Measurements from ENCODE around the gene SERPINB1.

Gene SERPINB1

DNA sequence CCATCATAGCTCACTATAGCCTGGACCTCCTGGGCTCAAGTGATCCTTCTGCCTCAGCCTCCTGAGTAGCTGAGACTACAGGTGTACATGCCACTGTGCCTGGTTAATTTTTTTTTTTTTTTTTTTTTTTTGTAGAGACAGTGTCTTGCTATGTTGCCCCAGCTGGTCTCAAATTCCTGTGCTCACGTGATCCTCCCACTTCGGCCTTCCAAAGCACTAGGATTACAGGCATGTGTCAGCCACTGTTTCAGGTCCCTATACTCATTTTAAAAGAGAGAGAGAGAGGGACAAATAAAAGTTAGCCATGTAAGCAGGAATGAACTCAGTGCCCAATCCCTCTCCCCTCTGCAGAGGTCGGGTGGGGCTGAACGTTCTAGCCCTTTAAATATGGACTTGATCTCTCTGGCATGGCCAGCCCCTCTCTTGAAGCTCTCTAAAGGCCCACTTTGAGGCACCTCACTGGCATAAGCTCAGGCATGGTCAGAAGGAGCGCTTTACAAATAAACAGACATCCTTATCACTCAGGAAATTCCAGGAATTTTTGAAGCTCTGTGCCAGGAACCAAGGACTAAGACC is 9.0 kb upstream of the SERPINB1 start:
- no peak for DNase-seq

- no peak for DNase-seq
Measured at GRCh38 chr6:2848851-2849250, 7.2 kb upstream of the SERPINB1 start.

DNA sequence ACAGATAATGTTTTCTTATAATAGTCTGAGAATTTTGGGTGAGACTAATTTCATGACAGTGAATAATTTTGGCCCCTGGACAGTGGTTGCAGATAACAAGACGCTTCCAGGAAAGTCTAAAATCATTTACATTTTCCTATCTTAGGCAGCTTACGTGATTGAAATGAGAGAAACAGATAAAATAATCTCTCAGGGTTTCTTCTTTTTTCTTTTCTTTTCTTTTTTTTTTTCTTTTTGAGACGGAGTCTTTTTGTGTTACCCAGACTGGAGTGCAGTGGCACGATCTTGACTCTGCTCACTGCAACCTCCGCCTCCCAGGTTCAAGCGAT is 4.2 kb upstream of the SERPINB1 start:
- no peak for DNase-seq

- DNase-seq, result no peak
Measured at GRCh38 chr6:2844008-2844407, 2.3 kb upstream of the SERPINB1 start.

DNA sequence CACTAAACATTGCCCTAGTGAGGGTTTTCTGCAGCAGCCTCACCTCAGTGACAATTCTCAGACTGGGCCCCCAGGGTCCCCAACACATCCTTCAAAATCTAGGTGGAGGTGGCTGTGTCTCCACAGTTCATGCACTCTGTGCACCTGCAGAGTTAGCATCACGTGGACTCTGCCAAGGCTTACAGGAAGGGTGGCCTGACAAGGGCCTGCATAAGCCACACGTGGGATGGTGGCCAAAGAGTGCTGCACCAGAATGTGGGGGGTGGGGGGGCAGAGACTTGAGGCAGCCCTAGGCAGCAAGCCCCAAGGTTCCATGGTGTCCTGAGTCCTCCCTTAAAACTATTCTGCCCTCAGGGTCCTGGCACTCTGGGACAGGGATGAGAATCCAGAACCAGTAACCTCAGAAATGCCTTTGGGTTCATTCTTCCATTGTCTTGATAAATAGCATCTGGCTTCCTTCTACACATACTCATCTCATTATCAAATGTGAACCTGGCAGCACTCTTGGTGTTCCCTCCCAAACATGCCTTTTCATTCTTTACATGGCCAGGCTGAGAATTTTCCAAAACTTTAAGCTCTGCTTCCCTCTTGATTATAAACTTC is 1.6 kb upstream of the SERPINB1 start:
- no peak for DNase-seq

DNA sequence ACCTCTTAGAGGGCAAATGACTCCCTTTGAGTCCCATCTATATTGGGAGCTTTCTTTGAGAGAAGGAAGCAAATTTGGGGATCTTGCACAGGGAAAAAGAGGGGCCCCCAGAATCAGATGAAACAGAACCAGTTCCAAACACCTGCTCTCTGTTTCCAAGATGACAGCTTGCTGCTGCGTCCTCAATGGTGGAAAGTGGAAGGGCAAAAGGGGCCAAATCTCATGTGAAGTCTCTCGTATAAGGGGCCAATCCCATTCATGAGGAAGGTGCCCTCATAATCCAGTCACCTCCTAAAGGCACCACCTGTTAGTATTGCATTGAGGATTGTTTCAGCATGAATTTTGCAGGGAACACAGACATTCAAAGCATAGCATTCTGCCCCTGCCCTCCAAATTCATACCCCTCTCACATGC is 483 bp upstream of the SERPINB1 start:
- no peak for DNase-seq

- DNase-seq, result no peak
Measured at GRCh38 chr6:2840749-2841061, 958 bp downstream of the SERPINB1 start.

DNA sequence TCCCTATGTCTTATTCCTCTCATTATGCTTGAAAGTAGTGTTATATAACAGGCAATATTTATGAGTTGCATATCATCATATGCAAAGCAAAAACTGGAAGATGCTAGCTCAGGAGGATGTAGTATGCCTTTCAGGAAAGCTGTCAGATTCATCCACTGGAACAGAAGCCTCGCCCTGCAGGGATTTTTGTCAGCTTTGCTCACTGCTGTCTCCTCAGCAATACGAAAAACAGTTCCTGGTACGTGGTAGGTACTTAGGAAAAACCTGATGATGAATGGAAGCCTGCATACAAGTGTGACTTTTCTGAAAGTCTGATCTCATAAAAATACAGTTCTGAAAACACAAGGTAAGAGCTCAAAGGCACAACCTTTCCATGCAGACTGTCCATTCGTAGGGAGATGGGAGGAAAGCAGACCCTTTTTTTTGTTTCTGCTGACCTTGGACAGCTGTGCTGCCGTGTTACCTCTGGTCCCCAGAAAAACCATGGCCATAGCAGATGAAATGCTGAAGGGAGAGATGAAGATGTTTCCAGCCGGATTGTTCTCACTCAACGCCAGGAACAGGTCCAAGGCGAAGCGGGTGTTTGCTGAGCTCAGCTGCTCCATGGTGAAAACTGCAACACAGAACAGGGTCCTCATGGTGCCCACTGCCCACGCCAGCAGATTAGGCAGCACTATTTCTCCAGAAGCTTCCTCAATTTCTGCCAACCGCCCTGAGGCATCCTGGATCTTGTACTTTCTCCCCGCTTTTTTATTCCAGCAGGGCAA is 1.5 kb downstream of the SERPINB1 start:
- no peak for DNase-seq

GRCh38 chr6:2839195-2839981 is 2.3 kb downstream of the SERPINB1 start:
- no peak for DNase-seq

DNA sequence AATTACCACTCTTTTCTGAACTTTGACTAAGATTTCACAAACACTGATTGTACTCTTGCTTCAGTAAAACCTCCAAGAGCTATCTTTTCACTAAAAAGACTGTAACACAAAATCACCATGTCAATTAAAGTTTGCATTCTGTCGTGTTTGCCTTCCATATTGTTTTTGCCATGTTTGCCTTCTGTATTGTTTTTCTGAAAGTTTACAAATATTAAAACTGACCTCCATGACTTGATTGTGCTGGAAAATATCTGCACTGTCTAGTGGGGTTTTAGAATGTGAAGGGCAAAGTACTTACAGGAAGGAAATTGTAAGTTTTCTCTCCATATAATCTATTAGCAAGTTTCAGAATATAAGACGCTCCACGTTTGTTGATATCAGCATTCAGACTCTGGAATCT is 3.4 kb downstream of the SERPINB1 start:
- no peak for DNase-seq

GRCh38 chr6:2834262-2834661 is 7.4 kb downstream of the SERPINB1 start:
- DNase-seq, result no peak

DNA sequence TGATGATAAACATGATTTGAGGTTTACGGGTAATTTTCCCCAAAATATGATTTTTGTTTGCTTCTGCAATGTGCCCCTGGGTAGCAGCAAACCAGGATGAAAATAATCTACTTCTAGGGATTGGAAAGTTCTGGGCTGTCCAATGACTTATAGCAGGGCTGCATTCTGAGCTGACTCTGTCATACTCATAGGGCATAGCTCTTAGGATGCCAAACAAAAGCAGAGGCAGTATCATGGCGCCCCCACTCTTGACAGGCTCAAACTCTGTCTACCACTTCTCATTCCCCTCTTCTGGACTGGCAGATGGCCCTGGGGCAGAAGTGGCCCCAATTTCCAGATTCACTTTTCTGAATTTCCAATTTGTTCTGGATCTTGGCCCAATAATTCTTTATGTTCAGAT is 10.3 kb downstream of the SERPINB1 start:
- DNase-seq, result no peak

GRCh38 chr6:2830183-2830582 is 11.5 kb downstream of the SERPINB1 start:
- no peak for DNase-seq

DNA sequence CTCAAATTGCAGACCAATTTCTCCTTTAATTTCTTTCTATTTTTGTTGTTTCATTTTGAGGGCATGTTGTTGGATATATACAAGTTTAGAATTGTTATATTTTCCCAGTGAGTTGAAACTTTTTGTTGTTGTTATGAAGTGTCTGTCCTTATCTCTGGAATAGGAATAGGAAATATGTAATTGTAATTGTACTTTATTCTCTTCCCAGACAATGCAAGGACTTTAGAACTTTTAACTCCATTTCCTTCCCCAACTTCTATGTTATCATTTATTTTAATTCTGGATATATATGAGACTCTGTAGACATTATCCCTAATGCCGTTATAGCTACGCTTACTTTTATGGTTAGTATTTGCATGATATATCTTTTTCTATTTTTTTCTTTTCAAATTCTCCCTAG is 12.4 kb downstream of the SERPINB1 start:
- no peak for DNase-seq

DNA sequence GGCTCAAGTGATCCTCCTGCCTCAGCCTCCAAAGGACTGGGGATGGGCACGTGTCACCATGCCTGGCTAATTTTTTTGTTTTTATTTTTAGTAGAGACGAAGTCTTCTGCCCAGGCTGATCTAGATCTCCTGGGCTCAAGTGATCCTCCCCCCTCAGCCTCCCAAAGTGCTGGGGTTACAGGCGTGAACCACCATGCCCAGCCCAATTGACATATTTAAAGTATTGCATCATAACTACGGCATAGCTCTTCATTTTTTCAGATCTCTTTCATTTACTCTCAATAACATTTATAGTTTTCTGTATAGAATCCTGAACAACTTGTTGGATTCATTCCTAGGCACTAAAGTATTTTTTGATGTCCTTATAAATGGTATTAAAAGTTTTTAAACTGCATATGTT is 13.0 kb downstream of the SERPINB1 start:
- no peak for DNase-seq

DNA sequence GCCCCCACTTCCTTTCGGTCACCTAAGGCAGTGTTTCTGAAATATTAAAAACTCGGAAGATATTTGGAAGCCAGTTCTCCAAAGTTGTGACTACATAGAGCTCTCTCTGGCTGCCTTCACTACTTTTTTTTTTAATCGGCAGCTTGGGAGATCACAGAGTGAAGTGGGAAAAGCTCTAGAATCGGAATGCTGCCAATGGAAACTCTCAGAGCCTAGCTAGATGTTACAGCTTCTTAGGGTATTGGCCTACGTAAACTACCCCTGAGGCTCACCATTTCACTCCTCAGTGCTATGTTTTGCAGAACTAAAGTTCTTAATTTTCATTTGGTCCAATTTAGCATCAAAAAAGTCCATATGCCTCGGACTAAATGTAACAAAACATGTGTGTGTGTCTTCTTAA is 14.5 kb downstream of the SERPINB1 start:
- no peak for DNase-seq

GRCh38 chr6:2826131-2826530 is 15.5 kb downstream of the SERPINB1 start:
- no peak for DNase-seq

GRCh38 chr6:2823104-2823850 is 18.4 kb downstream of the SERPINB1 start:
- DNase-seq, result peak; percentile 23

GRCh38 chr6:2821554-2821953 is 20.1 kb downstream of the SERPINB1 start:
- no peak for DNase-seq

GRCh38 chr6:2820415-2820814 is 21.2 kb downstream of the SERPINB1 start:
- DNase-seq, result no peak

GRCh38 chr6:2819978-2820377 is 21.7 kb downstream of the SERPINB1 start:
- no peak for DNase-seq

GRCh38 chr6:2819115-2819514 is 22.5 kb downstream of the SERPINB1 start:
- DNase-seq, result no peak

DNA sequence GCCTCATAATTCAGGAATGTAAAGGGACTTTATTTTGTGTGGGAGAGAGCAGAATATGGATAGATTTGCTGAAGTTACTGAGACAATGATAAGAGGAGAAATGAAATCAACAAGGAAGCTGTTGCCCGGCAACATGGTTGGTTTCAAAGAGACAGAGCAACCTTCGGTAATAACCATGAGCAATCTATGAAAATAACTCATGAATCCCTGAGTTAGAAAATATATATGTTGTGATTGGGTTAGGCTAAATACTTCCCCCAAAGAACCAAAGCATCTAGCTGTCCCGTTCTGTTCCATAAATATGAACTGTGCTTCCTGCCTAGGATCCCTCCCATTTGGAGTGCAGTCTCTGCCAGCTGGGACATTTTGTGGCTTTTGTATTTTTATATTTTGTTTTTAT is 23.1 kb downstream of the SERPINB1 start:
- no peak for DNase-seq

Measured in right kidney (tissue), 1 donor.